Measurements from ENCODE around the gene BMPER.

GRCh38 chr7:33979807-33980355, 74.5 kb downstream of the BMPER start:
- TF ChIP-seq SIN3A (IDR thresholded peaks at IDR 0.05; ENCODE audit: borderline replicate concordance, insufficient read depth, low read length) (no peak), REST (IDR thresholded peaks at IDR 0.05; ENCODE audit: insufficient read depth in 1 of 2, low read depth in 2 of 2, low read length in 2 of 2) (no peak), TAF1 (IDR thresholded peaks at IDR 0.05; ENCODE audit: borderline replicate concordance, insufficient read depth, low read length) (no peak), POLR2AphosphoS5 (IDR thresholded peaks at IDR 0.05; ENCODE audit: low read depth, low read length) (no peak), FOXP2 (optimal IDR thresholded peaks at IDR 0.05; ENCODE audit: borderline replicate concordance, extremely low read depth, extremely low read length, insufficient read depth) (no peak)
